ENCODE results near the gene MINK1.

GRCh38 chr17:4919511-4920047 is 86.4 kb downstream of the MINK1 start:
- TF ChIP-seq, protein P1, sequence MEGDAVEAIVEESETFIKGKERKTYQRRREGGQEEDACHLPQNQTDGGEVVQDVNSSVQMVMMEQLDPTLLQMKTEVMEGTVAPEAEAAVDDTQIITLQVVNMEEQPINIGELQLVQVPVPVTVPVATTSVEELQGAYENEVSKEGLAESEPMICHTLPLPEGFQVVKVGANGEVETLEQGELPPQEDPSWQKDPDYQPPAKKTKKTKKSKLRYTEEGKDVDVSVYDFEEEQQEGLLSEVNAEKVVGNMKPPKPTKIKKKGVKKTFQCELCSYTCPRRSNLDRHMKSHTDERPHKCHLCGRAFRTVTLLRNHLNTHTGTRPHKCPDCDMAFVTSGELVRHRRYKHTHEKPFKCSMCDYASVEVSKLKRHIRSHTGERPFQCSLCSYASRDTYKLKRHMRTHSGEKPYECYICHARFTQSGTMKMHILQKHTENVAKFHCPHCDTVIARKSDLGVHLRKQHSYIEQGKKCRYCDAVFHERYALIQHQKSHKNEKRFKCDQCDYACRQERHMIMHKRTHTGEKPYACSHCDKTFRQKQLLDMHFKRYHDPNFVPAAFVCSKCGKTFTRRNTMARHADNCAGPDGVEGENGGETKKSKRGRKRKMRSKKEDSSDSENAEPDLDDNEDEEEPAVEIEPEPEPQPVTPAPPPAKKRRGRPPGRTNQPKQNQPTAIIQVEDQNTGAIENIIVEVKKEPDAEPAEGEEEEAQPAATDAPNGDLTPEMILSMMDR (IDR thresholded peaks at IDR 0.05): no peak
- no peak for TF ChIP-seq ZFX (IDR thresholded peaks at IDR 0.05; ENCODE audit: borderline replicate concordance)

Measured in 22Rv1 (cell line).